DLD1 (cell line): ENCODE data around the gene ST3GAL3.

Experiments used
- in situ Hi-C: cut with HindIII; loops from 2 replicates; pipeline ENCODE4 v1.10.0; 2017; ENCODE audit warnings: low sequenced_read_pairs

ST3GAL3 gene

DNA sequence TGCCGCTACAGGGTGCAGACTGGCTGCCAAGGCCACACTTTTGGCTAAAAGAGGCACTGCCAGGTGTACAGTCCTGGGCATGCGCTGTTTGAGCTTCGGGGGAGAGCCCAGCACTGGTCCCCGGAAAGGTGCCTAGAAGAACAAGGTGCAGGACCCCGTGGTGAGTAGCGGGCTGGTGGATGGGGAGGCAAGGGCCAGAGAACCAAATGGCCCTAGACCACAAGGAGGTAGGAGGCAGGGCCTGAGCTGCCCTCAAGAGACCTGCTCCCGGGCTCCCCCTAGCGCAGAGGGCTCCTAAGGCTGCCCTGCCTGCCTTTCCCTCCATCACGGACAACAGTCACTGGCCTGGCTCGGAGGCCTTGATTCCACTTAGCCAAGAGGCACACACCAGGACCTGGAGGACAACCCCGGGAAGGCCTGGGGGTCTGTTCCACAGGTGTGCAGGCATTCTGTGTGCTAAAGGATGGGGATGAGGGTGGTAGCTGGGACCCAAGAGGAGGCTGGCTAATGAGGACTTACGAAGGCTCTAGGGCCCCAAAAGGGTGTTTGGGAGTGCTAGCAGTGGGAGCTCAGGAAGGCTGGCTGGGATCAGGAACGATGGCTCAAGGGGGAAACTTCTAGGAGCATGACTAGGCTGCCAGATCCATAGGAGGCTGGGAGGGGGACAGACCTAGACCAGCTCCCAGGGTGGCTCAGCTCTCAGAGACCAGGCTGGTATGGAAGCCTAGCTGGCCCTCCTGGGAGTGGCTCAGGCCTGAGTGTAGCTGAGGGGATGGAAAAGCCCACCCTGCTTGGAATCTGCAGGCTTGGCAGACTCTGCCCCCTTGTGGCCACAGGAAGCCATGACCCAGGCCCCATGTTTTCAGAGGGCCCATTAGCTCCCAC, 227.0 kb downstream of the ST3GAL3 start:
- in situ Hi-C loops = no loop called here

DNA sequence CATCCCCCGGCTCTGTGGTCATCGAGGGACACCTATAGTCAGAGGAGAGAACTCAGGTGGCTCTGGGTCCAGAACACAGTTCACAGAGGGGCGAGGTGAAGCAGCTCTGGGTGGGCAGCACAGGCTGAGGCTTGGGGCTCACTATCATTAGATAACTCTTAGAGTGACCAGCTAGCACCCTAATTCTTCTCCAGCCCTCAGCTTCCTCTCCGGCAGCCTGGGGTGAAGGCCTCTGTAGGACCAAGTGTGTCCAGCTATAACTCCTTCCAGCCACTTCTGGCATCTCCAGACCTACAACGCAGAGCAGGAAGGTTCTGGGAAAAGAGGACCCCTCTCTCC, 227.6 kb downstream of the ST3GAL3 start:
- in situ Hi-C loops = loop anchor here (5.0 kb wide), 1 partner anchor 98 kb away; no protein-coding TSS in a partner anchor

DNA sequence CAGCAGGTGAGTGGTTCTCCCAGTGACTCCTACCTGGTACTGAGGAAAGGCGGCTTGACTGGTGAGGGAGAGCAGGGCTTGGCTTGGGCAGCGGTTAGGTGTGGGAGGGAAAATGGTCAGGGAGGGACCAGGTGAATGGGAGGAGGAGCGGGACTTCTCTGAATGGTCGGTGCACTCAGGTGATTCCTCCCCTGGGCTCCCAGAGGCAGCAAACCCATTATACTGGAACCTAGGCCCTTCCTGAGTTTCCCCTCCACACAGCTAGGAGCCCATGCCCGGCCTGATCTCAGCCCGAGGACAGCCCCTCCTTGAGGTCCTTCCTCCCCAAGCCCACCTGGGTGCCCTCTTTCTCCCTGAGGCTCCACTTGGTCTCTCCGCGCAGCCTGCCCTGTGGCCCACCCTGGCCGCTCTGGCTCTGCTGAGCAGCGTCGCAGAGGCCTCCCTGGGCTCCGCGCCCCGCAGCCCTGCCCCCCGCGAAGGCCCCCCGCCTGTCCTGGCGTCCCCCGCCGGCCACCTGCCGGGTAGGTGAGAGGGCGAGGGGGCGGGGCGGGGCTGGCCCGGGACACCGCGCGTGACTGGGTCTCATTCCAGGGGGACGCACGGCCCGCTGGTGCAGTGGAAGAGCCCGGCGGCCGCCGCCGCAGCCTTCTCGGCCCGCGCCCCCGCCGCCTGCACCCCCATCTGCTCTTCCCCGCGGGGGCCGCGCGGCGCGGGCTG, 228.5 kb downstream of the ST3GAL3 start:
- in situ Hi-C loops = loop anchor here (5.0 kb wide), 1 partner anchor 99 kb away; no protein-coding TSS in a partner anchor

DNA sequence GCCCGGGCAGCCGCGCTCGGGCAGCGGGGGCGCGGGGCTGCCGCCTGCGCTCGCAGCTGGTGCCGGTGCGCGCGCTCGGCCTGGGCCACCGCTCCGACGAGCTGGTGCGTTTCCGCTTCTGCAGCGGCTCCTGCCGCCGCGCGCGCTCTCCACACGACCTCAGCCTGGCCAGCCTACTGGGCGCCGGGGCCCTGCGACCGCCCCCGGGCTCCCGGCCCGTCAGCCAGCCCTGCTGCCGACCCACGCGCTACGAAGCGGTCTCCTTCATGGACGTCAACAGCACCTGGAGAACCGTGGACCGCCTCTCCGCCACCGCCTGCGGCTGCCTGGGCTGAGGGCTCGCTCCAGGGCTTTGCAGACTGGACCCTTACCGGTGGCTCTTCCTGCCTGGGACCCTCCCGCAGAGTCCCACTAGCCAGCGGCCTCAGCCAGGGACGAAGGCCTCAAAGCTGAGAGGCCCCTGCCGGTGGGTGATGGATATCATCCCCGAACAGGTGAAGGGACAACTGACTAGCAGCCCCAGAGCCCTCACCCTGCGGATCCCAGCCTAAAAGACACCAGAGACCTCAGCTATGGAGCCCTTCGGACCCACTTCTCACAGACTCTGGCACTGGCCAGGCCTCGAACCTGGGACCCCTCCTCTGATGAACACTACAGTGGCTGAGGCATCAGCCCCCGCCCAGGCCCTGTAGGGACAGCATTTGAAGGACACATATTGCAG, 229.3 kb downstream of the ST3GAL3 start:
- in situ Hi-C loops = loop anchor here (5.0 kb wide), 1 partner anchor 99 kb away; no protein-coding TSS in a partner anchor

DNA sequence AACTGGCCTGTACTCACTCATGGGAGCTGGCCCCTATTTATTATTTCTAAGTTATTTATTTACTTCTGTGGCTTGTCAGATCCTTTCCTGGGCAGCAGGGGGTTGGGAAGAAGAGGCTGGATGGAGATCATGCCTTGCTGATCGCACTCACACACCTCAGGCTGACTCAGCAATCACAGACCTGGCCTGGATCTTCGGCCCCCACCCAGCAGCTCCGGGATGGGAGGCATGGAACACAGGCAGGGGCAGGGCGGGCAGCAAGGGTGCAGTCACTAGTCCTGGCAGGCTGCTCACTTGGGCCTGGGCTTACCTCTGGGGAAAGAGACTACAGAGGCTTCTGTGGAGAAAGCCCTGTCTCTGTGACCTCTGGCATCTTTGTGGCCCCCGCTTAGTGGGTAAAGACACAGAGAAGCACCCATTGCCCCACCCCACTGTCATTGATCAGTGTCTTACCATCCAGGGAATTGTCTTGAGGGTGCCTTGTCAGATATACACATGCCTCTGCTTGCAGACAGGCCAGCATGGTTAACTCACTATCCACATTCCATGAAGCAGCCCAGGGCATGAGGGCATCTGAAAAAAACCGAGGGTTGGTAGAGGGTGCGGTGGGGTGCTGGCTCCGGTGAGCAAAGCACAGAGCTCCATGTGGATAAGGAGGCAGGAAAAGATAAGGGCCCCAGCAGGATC, 230.0 kb downstream of the ST3GAL3 start:
- in situ Hi-C loops = loop anchor here (5.0 kb wide), 1 partner anchor 100 kb away; no protein-coding TSS in a partner anchor

DNA sequence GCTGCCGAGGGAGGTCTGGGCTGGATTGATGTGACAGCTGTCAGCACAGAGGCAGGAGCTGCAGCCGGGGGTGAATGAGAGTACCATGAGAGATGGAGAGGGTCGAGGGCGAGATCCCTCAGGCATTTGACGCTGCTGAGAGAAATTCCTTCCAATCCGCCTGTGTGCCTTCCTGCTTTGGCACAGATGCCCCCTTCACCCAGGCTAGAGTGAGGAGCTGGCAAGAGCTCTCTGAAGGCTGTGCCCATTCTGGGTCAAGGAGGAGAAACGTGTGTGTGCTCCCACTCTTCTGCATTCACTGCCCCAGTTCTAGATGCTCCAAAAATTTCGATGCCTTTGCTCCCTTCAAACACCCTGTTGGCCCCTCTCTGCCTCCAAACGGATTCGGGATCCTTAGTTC, 231.0 kb downstream of the ST3GAL3 start:
- in situ Hi-C loops = loop anchor here (5.0 kb wide), 1 partner anchor 101 kb away; no protein-coding TSS in a partner anchor

DNA sequence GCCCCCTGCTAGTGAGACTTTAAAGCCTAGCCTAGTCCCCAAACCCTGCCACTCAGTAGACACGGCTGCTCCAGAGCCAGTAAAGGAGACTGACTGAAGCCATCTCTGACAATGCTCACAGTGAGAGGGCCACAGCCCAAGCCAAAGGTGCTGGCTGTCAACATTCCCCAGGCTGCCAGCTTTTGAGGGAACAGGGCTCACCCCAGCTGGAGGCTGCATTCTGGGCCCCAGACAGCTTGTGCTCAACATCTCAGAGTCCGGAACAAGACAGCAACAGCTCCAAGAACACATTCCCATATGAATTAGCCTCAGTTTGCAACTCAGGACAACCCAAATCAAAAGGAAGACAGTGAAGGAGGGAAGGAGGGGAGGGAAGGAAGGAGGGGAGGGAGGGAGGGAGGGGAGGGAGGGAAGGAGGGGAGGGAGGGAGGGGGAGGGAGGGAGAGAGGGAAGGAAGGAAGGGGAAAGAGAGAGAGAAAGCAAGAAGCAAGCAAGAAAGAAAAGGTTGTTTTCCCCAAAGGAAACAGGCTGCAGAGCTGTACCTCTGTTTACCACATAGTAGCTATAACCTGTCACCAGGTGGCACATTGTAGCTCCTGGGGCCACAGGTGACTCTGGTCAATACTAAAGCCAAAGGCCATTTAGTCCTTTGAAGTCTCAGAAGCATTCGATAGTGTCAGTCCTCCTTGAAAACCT, 231.7 kb downstream of the ST3GAL3 start:
- in situ Hi-C loops = loop anchor here (5.0 kb wide), 1 partner anchor 102 kb away; no protein-coding TSS in a partner anchor

DNA sequence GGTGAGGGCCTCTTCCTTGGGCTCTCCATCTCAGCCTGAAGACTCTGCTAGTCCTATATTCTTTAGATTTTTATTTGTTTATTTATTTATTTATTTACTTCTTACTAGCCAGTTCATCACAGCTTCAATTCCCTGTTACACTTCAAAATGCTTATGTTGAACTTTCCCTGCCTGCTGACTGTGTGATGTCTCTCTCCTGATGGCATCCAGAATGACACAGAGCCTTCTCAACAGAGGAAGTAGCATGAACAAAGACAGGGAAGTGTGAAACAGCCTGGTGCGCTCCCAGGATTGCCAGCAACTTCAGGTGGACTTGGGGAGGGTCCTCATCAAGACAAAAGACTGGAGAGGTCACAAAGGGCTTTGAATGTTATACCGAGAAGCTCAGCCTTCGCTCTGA, 235.1 kb downstream of the ST3GAL3 start:
- in situ Hi-C loops = no loop called here

DNA sequence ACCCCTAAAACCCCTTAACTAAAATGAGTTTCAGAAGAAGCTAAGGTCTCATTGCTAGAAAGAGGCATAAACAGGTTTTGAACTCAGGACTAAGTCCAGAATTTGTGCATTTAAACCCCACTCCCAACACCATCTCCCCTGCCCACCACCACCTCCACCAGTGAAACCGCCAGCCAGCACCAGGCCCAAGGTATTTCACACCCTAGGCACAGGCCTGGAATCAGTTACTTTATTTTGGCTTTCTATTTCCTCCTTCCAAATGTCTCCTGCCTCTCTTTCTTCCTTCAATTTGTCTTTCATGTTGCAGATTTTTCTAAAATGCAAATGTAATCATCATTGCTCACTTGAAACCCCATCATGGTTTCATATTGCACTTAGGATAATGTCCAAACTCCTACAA, 237.5 kb downstream of the ST3GAL3 start:
- in situ Hi-C loops = no loop called here

DNA sequence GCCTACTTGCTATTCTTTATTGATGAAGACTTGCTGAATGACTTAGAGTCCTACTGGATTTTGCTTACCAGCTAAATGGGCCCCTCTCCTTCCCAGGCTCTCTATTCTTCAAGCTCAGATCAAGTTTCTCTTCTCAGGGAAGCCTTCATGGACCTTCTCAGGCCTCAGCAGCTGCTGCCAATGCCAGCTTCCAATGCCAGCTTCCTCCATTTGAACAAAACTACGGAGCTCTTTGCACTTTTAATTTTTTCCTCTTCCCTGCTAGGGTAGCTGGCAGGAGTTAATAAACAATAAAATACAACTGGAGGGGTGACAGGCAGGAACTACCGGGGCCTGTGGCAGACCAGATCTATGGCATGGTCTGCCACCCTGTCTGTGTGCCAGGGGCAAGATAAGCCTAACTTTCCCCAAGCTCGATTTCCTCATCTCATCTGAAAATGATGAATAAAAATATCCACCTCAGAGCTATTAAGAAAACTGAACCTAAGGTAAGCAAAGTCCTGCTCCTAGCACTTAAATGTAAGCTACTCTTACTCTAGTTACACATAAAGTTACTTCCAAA, 238.4 kb downstream of the ST3GAL3 start:
- in situ Hi-C loops = no loop called here

DNA sequence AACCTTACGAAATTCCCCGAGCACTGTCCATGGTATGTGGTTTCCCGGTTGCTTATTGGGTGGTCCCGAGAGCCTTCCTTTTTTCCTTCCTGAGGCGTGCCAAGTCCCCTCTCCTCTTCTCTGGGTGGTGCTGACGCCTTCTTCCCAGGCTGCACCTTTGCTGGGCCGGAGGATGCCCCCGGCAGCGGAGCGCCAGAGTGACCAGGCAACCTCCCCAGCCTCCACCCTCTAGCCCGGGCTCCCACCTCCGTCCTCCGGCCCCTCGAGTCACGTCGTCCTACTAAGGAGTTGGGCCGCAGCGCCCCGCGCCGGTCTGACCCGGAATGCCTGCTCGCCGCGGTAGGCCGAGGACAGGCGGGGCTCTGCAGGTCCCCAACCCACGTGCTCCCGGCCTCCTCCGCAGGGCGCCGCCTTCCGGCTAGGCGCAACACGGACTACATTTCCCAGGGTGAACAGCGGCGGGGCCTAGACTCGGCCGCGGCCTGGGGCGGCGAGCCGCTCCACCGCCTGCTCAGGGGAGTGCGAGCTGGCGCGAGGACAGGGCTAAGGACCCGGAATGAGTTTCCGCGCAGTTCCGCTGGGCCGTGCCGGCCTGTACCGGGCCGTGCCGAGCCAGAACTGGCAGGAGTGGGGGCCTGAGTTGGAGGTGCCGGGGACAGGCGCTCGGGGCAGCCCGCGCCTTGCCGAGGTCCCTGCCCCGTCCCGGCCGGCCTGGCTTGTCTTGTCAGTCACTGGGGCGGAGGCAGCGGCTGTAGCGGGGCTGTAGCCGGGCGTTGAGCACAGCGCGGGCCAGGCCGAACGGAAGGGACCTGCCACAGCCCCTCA, 239.1 kb downstream of the ST3GAL3 start, which contains the start of gene IPO13:
IPO13 (plus strand) TSS at position 715 of the 825 bp plus-strand sequence. CDS start 651 bp downstream, outside the sequence.
- in situ Hi-C loops = no loop called here

DNA sequence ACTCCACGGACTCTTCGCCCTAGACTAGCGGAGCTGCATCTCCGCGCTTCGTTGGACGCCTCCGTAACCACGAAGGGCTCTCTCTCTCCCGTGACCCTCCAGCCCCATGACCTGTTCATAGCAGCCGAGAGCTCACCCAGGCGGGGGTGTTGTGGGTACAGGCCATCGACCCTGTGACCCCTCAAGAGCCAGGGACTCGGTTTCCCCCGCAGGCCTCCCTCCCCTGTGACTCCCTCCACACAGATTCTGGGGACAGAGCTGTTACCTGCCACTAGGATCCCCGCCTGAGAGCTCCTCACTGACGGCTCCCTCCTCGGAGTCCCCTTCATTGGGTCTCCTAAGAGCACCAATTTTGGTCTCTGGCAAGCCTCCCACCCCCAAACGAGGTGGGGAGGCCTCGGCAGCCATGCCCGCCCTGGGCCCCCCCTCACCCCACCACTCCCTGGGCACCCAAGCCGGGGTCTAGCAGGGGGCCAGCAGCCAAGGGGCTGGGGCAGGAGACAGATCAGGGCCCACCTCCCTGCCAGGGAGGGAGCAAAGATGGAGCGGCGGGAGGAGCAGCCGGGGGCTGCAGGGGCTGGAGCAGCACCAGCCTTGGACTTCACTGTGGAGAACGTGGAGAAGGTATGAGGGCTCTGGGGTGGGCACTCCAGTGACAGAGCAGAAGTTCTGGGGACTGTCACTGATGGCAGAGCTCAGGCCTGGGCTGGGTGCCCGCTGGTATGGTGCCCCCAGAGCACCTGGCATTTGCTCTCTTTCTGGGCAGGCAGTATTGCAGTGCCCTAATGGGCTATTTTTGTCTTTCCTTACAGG, 239.9 kb downstream of the ST3GAL3 start:
- in situ Hi-C loops = no loop called here

DNA sequence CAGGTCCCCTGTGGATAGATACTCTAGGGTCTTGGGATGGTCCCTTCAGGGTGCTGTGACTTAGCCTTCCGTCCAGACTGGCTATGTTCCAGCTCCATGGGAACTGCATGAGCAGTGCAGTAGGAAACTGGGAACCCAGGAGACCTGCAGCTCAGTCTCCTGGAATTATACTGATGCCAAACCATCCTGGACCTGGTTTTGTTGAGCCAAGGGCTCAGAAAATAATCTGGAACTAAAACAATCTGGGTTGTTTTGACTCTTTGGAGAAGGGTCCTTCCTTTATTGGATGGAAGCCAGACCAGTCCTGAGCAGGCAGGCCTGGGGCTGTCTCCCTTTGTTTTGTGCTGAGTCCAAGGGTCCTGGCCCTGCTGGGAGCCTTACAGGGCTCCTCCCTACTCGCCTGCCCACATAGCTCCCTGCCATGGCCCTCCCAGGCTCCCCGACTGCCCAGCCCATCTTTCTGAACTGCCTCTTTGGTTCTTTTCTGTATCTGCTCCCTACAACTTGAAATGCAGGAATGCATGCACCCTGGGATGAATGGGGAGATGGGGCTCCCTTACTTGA, 240.6 kb downstream of the ST3GAL3 start:
- in situ Hi-C loops = no loop called here

DNA sequence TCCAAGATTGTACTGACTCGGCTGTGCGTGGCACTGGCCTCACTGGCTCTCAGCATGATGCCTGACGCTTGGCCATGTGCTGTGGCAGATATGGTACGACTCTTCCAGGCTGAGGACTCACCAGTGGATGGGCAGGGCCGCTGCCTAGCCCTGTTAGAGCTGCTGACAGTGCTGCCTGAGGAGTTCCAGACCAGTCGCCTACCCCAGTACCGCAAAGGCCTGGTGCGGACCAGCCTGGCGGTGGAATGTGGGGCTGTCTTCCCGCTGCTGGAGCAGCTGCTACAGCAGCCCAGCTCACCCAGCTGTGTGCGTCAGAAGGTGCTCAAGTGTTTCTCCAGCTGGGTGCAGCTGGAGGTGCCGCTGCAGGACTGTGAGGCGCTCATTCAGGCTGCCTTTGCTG, 242.3 kb downstream of the ST3GAL3 start:
- in situ Hi-C loops = loop anchor here (5.0 kb wide), 1 partner anchor 187 kb away; no protein-coding TSS in a partner anchor

DNA sequence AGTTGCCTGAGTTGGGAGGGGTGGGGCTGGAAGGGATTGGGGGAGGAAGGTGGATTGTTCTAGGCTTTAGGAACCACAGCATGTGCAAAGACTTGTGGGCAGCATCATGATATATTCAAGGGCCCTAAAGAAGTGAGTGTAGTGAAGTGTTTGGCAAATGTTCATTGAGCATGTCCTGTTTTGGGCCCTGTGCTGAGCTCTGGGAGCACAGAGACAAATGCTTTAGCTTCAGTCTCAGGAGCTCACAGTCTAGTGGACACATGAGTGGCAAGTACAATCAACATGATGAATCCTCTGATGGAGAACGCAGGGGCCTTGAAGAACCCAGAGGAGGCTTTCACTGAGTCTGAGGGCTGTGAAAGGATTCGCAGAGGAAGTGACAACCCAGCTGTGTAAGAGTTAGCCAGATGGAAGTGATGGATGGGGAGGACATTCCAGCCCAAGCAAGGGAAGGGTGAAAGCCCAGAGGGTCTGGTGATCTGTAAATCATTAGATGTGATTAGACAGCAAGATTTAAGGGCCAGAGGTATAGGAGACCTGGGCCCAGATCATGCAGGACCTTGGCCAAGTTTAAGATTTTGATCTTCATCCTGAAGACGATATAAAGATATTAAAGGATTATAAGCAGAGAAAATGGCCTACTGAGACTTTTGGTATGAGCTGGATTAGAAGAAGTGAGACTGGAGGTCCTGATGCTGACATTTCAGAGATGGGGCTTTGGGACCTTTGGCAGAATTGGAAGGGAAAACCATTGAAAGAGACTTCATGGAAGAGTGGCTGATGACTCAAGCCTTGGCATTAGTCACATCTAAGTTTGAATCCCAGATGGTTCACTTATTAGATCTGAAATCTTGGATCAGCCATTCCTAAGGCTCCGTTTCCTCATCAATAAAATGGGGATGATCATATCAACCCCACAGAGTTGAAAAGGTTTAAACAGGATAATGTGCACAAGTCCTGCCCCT, 244.0 kb downstream of the ST3GAL3 start:
- in situ Hi-C loops = loop anchor here (5.0 kb wide), 1 partner anchor 189 kb away; no protein-coding TSS in a partner anchor

DNA sequence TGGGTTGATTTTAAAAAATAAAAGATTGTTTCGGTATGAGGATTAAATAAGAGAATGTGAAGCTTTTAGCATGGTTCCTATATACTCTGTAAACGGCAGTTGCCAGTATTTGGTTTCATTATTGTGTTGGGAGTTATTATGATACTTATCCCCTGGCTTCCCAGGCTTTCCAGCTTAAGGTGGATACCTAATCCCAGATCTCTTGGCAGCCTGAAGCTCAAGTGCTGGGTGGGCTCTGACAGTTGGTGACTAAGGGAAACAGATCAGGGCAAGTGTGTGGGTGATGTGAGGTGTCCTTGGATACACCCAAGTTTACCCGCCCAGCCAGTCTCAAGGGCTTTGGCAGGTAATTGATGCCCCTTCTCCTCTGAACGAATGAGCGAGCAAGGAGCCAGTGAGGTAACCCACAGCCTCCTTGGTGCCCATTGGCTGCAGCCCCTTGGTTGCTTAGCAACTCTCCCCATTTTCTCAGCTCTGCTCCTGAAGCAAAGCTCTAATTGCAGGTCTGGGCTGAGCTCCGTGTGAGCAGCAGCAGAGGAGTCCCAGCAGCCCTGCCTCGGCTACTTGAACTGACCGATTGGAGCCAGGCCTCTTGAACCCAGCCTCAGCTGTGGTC, 245.5 kb downstream of the ST3GAL3 start:
- in situ Hi-C loops = loop anchor here (5.0 kb wide), 1 partner anchor 191 kb away; no protein-coding TSS in a partner anchor
